CD4-positive, alpha-beta T cell treated with Interleukin-10 for 1 hour (primary cell): ENCODE results near the gene KIF22.
"Not testable (repeated sequence)": the region's sequence is repeated elsewhere in the genome, so short reads cannot be mapped to it uniquely, and the experiment has no call there.

ENCODE experiments used
- DNase-seq: peaks from one replicate; pipeline ENCODE4 v3.0.0-alpha.2; 2020

Gene KIF22

DNA sequence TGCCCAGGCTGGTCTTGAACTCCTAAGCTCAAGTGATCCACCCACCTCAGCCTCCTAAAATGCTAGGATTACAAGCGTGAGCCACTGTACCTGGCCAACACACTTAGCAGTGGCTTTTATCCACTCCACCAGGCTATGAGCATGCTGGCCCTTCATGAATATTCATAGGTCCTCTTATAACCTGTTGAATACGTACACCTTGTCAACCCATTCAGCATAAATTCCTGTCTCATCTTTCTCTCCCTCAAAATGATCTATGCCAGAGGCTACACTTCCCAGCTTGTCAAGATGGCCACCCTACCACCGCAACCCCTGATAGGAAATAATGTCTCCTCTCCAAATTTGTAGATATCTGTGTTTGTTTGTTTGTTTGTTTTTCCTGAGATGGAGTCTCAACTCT is 23.5 kb upstream of the KIF22 start:
- no peak for DNase-seq

DNA sequence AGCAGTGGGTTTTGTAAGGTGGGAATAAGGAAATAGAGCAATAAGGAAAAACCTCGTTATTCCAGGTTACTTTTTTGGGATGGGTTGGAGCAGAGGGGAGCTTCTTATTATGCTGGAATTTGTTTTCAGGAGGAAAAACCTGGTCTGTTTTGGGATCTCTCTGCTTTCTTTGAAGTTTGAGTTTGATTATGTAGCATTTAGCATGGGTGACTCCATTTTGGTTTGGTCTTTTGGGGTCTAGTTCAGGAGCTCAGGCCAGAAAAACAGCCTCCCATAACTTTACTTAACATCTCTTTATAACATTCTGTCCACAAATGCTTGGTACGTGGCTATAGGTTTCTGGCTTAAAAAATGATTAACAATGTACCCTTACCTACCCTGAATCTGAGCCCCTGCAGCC is 21.0 kb upstream of the KIF22 start:
- no peak for DNase-seq

DNA sequence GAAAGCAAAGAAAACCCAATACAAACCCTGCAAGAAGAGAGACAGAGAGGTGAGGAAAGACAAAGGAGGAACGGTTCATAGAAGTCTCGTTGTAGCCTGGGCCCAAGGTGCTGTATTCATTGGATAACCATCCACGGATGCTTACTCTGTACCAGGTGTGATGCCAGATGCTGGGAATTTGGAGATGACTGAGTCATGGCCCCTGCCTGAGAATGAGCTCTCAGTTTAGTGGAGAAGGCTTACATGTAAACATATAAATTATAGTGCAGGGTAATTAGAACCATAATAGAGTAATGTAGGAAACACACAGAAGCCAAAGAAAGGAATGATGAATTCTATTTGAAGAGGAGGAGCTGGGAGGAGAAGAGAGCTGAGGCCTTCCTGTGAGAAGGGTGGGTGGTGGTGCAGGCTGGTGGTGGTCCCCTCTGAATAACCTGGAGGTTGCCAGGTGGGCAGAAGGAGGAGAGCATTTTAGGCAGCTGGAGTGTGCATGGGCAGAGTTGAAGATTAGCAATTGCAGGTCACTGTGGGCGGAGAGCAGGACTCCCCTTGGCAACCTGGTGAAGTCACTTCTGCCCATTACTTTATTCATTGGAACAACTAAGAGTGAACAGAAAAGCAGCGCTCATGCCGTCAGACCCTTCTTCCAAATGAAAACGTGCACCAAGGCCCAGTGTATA is 20.2 kb upstream of the KIF22 start:
- no peak for DNase-seq

DNA sequence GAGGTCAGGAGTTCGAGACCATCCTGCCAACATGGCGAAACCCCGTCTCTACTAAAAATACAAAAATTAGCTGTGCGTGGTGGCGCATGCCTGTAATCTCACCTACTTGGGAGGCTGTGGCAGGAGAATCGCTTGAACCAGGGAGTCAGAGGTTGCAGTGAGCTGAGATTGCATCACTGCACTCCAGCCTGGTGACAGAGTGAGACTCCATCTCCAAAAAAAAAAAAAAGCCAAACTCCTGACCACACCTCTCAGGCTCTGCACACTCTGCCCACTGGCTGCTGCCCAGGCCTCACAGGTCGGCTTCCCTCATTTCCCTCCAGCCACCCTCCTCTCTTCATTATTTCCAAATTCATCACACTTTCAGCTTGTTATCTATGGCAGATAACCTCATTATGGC is 18.2 kb upstream of the KIF22 start:
- not testable (repeated sequence) for DNase-seq

DNA sequence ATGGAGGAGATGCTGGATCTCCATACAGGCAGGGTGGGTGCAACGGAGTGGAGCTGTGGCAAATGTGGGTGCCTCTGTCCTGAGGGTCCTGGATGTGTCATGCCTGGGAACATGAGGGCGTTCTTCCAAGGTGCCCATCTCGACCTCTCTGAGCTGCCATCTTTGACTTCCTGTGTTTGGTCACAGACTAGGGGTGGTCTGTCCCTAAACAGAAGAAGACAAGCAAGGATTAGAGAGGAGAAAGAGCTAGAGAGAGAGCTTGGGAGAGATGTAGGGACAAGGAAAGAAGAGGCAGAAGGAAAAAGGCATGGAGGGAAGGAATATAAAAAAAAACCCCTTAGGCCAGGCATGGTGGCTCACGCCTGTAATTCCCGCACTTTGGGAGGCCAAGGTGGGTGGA is 15.8 kb upstream of the KIF22 start:
- no peak for DNase-seq

DNA sequence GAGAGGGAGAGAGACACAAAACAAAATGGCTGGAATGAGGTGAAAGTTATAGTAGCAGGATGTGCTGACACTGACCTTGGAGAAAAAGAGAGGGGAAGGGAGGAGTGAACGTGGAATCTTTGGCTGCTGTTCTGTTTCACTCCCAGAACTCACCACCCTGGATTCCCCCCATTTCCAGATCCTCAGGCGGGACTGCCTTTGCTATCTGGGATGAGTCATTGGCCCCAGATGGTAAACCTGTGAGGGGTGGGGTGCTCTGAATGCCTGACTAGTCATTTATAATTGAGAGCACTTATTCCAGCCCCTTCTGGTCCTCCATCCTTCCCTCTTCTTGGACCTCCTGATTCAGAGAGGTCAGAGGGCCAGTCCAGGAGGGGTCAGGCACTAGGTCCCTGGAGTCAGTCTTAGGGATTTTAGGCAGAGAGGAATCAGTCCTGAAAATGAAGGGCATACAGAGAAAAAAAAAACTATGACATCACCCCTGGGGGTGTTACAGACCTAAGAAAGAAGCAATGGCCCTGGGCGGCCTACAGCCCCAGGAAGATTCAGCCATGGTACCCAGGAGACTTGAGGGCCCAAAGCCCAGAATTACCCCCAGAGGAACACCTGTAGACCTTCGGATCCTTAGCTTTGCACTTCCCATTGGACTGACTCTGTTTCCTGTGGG is 14.7 kb upstream of the KIF22 start:
- DNase-seq: no peak

DNA sequence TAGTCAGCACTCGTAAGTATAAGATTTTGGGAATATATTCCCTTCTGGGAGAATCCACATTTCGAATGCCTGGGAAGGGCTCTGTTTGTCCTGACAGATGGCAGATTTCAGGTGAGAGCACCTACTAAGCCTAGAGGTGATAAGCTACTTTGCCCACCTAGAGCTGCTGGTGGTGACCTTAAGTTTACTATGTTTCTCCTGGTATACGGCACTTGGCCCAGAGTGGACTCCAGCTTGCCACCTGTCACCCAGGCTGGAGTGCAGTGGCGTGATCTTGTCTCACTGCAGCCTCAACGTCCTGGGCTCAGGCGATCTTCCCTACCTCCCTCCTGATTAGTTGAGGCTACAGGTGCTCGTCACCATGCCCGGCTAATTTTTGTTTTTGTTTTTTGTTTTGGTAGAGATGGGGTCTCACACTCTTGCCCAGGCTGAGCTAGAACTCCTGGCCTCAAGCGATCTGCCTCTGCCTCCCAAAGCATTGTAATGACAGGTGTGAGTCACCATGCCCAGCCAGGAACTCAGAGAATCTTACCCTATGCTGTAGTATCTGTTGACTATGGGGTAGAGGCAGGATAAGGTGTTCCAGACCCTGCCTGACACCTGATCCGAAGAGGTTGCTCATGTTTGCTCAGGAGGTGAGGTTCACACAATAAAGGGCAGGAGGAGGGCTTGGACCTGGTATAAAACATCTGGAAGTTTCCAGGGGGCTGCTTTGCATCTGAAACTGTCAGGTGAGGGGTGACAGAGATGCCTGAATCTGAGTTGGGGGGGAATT is 12.8 kb upstream of the KIF22 start, which contains the start of gene ZG16:
Gene ZG16, plus strand, starts transcription at position 681 of the 775 bp plus-strand sequence. CDS start 1,011 bp downstream, outside the sequence.
- DNase-seq: no peak

DNA sequence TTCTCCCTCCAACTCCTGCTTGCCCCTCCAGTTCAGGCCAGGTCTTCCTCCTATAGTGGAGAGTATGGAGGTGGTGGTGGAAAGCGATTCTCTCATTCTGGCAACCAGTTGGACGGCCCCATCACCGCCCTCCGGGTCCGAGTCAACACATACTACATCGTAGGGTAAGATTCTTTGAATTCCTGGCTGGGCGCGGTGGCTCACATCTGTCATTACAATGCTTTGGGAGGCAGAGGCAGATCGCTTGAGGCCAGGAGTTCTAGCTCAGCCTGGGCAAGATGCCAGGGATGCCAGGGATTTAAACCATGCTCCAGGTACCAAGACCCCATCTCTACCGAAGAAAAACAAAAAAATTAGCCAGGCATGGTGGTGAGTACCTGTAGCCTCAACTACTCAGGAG is 11.1 kb upstream of the KIF22 start:
- no peak for DNase-seq

DNA sequence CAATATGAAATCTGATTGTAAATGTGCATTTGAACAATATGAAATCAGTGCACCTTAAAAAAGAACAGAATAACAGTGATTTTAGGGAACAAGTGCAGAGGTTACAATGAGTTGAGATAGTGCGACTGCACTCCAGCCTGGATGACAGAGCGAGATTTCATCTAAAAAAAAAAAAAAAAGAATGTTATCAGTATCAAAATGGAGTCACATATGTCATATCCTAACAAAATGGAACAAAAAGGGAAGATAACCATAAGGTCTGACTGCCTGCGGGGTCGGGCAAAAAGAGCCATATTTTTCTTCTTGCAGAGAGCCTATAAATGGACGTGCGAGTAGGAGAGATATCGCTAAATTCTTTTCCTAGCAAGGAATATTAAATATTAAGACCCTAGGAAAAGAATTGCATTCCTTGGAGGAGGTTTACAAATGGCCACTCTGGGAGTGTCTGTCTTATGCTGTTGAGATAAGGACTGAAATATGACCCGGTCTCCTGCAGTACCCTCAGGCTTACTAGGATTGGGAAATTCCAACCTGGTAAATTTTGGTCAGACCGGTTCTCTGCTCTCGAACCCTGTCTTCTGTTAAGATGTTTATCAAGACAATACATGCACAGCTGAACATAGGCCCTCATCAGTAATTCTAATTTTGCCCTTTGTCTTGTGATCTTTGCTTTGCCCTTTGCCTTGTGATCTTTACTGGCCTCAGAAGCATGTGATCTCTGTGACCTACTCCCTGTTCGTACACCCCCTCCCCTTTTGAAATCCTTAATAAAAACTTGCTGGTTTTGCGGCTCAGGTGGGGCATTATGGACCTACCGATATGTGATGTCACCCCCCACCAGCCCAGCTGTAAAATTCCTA is 7.2 kb upstream of the KIF22 start:
- DNase-seq: not testable (repeated sequence)

DNA sequence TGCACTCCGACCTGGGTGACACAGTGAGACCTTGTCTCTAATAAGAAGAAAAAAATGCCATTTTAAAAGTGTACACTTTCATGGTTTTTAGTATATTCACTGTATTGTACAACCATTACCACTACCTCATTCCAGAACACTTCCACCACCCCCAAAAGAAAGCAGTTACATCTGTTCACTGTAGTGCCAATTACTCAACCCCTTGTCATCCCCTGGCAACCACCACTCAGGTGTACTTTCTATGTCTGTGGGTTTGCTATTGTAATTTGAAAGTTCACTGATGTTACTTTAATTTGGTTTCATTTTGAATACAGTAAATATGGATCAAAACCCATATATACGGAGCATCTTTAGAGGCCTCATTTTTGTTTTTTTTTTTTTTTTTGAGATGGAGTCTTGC is 6.4 kb upstream of the KIF22 start:
- DNase-seq: peak; percentile 28

DNA sequence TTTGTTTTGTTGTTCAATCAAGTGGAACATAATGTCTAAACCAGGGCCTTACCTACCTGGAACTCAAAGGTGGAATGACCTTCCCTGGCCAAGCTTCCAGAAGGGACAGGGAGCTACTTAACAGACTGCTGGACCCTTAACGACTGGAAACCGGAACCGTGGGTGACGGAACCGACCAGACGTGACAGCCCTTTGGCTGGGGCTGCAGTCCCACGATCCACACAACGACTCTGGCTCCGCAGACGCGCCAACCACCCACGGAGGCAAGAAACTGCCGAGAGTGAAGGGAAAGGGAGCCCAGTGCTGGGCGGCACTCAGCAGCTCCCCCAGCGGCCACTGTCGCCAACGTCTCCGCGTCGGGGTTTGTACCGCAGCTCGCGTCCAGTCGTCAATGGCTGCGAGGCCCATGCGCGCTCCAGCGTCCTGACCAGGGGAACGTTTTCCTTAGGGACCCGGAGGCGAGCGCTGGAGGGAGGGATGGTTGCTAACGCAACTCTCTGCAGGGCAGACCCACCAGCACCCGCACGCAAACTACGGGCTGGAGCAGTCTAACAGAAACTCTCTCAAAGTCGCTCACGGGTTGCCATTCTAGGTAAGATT is 5.5 kb upstream of the KIF22 start:
- DNase-seq: peak; percentile 81

DNA sequence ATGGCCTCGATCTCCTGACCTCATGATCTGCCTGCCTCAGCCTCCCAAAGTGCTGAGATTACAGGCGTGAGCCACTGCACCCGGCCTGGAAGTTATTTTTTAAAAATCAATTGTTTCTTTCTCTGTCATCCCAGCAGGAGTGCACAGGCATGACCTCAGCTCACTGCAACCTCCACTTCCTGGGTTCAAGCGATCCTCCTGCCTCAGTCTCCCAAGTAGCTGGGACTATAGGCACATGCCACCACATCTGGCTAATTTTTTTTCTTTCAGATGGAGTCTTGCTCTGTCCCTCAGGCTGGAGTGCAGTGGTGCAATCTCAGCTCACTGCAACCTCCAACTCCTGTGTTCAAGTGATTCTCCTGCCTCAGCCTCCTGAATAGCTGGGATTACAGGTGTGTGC is 3.4 kb upstream of the KIF22 start:
- DNase-seq: not testable (repeated sequence)

DNA sequence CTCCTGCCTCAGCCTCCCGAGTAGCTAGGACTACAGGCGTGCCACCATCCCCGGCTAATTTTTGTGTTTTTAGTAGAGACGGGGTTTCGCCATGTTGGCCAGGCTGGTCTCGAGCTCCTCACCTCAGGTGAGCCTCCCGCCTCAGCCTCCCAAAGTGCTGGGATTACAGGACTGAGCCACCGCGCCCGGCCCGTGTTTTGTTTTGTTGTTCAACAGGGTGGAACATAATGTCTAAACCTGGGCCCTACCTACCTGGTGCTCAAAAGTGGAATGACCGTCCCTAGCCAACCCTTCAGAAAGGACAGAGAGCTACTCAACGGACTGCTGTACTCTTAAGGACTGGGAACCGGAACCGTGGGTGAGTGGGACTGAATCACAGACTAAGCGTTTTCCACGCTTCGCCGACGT is 772 bp upstream of the KIF22 start:
- no peak for DNase-seq

DNA sequence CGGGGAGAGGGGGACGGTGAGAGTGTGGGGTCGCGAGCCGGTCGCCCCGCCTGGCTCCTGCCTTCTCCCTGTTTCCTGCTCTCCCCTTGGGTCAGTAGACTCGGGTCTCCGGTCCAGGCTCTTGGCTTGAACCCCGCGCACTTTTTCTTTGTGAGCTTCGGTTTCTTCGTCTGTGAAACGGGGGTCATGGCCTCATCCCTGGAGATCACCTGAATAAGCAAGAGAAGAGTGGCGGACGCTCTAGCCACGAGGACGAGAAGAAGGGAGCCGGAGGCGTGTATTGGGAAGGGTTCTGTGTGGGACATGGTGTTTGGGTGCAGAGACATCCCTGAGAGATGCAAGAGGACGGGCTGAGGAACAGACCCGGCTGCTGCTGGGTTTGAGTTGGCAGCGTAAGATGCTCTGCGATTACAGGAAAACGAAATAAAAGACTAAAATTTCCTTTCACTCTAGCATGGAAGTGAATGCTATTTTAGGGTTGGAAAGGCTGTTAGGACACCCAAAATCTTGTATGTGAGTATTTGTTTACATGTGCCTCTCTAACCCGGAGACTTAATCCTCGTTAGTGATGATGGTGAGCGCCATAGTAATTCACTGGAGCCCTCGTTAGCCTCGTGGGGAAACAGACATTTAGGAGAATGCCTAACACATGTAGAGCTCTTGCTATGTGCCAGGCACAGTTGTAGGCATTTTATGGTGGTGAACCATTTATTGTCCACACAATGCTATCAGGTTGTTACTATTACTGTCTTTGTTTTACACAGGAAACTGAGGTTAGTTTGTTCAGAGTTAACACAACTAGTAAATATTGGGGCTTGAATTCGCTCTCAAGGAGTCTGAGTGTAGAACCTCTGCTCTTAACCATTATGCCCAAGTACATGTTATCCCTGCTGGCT is 646 bp downstream of the KIF22 start:
- DNase-seq: peak; percentile 29

DNA sequence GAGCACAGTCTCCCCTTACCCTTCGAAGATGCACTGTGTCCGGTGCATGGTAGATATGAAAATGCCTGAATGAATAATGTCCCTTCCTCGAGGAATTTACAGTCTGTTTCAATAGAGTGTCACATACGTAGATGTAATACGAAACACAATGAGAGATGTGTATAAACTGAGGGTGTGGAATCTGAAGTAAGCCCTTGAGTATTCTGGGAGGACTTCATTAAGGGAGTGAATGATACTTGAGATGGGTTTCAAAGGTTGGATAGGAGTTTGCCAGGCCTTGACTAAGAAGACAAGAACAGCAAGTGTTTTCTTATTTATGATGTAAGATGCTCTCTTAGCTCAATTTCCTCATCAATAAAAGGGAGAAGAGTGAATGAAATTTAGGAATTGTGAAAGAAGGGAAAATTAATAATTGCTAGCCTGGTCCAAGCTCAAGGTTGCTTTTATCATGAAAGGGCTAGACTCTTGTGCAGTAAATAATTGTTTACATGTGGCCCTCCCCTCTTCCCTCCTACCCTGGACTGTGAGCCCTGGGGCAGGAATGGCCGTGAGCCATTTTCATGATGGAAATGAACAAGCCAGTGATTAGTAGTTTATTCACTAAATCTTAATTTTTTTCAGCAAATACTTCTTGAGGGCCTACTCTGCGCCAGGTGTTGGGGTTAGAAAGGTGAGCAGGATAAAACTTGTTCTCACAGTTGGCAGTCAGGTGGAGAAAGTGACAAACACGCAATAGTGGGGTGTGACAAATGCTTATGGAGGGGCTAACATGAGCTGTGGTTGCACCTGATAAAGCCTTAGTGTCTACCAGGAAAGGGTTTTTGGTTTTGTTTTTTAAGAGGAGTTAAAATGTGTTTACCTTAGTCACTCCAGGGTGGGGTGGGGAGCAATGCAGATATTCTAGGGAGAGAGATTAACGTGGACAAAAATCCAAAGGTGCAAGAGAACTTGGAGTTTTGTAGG is 1.6 kb downstream of the KIF22 start:
- no peak for DNase-seq

DNA sequence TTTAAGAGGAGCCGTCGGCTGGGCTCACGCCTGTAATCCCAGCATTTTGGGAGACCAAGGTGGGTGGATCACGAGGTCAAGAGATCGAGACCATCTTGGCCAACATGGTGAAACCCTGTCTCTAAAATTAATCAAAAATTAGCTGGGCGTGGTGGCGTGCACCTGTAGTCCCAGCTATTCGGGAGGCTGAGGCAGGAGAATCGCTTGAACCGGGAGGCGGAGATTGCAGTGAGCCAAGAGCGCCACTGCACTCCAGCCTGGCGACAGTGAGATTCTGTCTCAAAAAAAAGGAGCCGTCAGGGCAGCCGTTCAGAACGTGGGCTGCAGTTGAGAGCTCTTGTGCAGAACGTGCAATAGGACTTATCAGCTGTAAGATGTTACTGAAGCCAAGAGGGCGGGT is 2.6 kb downstream of the KIF22 start:
- DNase-seq: not testable (repeated sequence)

DNA sequence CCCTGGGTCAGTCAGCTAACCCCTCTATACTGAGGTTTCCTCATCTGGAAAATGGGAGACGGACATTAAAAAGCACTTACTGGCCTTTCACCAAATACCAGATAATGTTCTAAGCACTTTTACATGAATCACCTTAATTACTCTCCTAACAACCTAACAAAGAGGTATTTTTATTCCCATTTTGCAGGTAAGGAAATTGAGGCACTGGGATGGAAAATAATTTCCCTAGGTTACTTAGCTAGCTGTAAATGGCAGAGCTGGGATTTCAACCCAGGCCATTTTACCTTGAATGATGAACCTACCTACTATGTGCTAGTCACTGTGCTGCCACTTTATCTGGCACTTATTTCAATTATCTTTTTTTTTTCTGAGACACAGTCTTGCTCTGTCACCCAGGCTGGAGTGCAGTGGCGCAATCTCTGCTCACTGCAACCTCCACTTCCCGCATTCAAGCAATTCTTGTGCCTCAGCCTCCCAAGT is 3.7 kb downstream of the KIF22 start:
- DNase-seq: no peak

DNA sequence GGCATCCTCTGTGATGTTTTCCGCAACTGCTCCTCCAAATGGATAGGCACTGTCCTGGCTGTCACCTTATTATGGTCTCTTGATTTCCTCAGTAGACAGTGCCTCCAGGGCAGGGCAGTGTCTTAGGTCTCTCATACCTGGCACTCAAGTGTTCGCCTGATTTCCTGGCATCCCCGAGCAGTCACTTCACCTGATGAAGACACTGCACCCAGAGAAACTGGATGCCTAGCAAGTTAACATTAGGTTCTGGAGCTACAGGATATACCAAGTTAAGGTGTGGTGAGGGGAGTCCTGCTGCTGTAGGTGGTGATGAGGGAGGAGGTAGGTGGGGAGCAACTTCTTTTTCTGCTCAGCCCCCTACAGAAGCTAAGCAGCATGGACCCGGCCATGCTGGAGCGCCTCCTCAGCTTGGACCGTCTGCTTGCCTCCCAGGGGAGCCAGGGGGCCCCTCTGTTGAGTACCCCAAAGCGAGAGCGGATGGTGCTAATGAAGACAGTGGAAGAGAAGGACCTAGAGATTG is 11.9 kb downstream of the KIF22 start:
- no peak for DNase-seq

DNA sequence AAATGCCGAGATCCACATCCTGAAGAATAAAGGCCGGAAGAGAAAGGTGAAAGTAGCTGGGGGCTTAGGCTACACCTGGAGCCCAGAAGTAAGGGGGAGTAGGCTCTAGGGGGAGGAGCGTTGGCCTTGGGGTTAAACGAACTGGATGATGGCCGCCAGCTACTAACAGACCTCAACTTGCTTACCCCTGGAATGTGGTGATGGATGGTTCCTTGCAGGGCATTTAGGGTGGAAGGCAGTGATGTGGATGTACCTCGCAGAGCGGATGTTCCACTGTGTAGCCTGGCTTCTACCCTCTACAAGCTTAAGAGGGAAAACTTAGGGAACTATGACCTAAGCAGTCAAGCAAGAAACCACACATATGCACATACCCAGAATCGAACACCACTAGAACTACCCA is 13.5 kb downstream of the KIF22 start:
- no peak for DNase-seq
